ENCODE results near the gene LRRK2. TPM values are rescaled to one million over a fixed set of nuclear protein-coding genes. Genes with fewer than 3 reads are reported as not detected.

LRRK2 gene
- total RNA-seq, 1 experiment from 2014 or later, result 0.73 TPM

GRCh38 chr12:40181490-40181889 is 43.3 kb upstream of the LRRK2 start:
- H3K27ac Mint-ChIP-seq (ENCODE audit: unreplicated experiment), result no peak overlapping the region
- intact Hi-C loops (cut with micrococcal nuclease; ENCODE audit: unreplicated experiment), result no loop called here
- H3K4me3 Mint-ChIP-seq (ENCODE audit: low read depth, unreplicated experiment), result no peak overlapping the region

GRCh38 chr12:40183715-40184114 is 41.1 kb upstream of the LRRK2 start:
- CTCF ChIA-PET, result no interaction called here
- Mint-ChIP-seq H3K27ac (ENCODE audit: unreplicated experiment) (no peak overlapping the region), H3K27me3 (ENCODE audit: unreplicated experiment) (no peaks in the 10 kb centered on the region), H3K4me1 (ENCODE audit: low read depth, unreplicated experiment) (no peaks in the 10 kb centered on the region), H3K36me3 (ENCODE audit: insufficient read depth, unreplicated experiment) (no peaks in the 10 kb centered on the region), H3K9me3 (ENCODE audit: low read depth, unreplicated experiment) (no peaks in the 10 kb centered on the region), H3K4me3 (ENCODE audit: low read depth, unreplicated experiment) (no peak overlapping the region)
- no peak for TF ChIP-seq CTCF (IDR thresholded peaks at IDR 0.05; ENCODE audit: unreplicated experiment)
- DNase-seq, result no peak
- BruUV-seq (replicated peaks), result no TSS peak
- intact Hi-C loops (cut with micrococcal nuclease; ENCODE audit: unreplicated experiment), result no loop called here

More at GRCh38 chr12:40181490-40181889, 43.3 kb upstream of the LRRK2 start:
- Mint-ChIP-seq H3K4me1 (ENCODE audit: low read depth, unreplicated experiment) (no peaks in the 10 kb centered on the region), H3K9me3 (ENCODE audit: low read depth, unreplicated experiment) (no peaks in the 10 kb centered on the region), H3K36me3 (ENCODE audit: insufficient read depth, unreplicated experiment) (no peaks in the 10 kb centered on the region), H3K27me3 (ENCODE audit: unreplicated experiment) (no peaks in the 10 kb centered on the region)
- CTCF ChIA-PET, result no interaction called here
- no peak for DNase-seq
- BruUV-seq (replicated peaks), result no TSS peak
- no peak for TF ChIP-seq CTCF (IDR thresholded peaks at IDR 0.05; ENCODE audit: unreplicated experiment)

- no peak for DNase-seq
- intact Hi-C loops (cut with micrococcal nuclease; ENCODE audit: unreplicated experiment), result no loop called here
- Mint-ChIP-seq H3K36me3 (ENCODE audit: insufficient read depth, unreplicated experiment) (no peaks in the 10 kb centered on the region), H3K4me1 (ENCODE audit: low read depth, unreplicated experiment) (no peaks in the 10 kb centered on the region), H3K27me3 (ENCODE audit: unreplicated experiment) (no peaks in the 10 kb centered on the region), H3K9me3 (ENCODE audit: low read depth, unreplicated experiment) (no peaks in the 10 kb centered on the region), H3K27ac (ENCODE audit: unreplicated experiment) (no peak overlapping the region), H3K4me3 (ENCODE audit: low read depth, unreplicated experiment) (no peak overlapping the region)
- CTCF ChIA-PET, result no interaction called here
- no peak for TF ChIP-seq CTCF (IDR thresholded peaks at IDR 0.05; ENCODE audit: unreplicated experiment)
- BruUV-seq (replicated peaks), result no TSS peak
These were observed 40.1 kb upstream of the LRRK2 start for GRCh38 chr12:40184493-40185302.

- intact Hi-C loops (cut with micrococcal nuclease; ENCODE audit: unreplicated experiment), result no loop called here
- H3K4me1 Mint-ChIP-seq (ENCODE audit: low read depth, unreplicated experiment), result no peaks in the 10 kb centered on the region
- BruUV-seq (replicated peaks), result no TSS peak
- no peaks in the 10 kb centered on the region for H3K27me3 Mint-ChIP-seq (ENCODE audit: unreplicated experiment)
- no peaks in the 10 kb centered on the region for H3K36me3 Mint-ChIP-seq (ENCODE audit: insufficient read depth, unreplicated experiment)
- no peak for DNase-seq
- CTCF ChIA-PET, result no interaction called here
- no peaks in the 10 kb centered on the region for H3K9me3 Mint-ChIP-seq (ENCODE audit: low read depth, unreplicated experiment)
- no peak overlapping the region for H3K4me3 Mint-ChIP-seq (ENCODE audit: low read depth, unreplicated experiment)
- no peak overlapping the region for H3K27ac Mint-ChIP-seq (ENCODE audit: unreplicated experiment)
- no peak for TF ChIP-seq CTCF (IDR thresholded peaks at IDR 0.05; ENCODE audit: unreplicated experiment)
These were observed 39.5 kb upstream of the LRRK2 start for GRCh38 chr12:40185303-40185693.

All from Calu3 (cell line).